Muscle of leg (tissue), 11 donors: ENCODE data around the gene CHST7. TPM values are rescaled to one million over a fixed set of nuclear protein-coding genes. Genes with fewer than 3 reads are reported as not detected.
A peak's percentile ranks its signal among the peaks of the same experiment; 100 is the strongest.

Experiments used
- DNase-seq: peaks from one replicate; pipeline ENCODE4 v3.0.0; 2013
- H3K27ac ChIP-seq: one replicate; pipeline ENCODE4 v1.5.1; 2013; ENCODE audit warnings: mild to moderate bottlenecking, low read length, control low read depth
- H3K27me3 ChIP-seq: one replicate; pipeline ENCODE4 v1.6.1; 2013; ENCODE audit warnings: low read length; ENCODE audit not compliant: control insufficient read depth, insufficient read depth
- H3K36me3 ChIP-seq: one replicate; pipeline ENCODE4 v1.6.1; 2013; ENCODE audit warnings: low read length; ENCODE audit not compliant: control insufficient read depth, insufficient read depth
- H3K4me1 ChIP-seq: one replicate; pipeline ENCODE4 v1.6.1; 2013; ENCODE audit warnings: low read length; ENCODE audit not compliant: control insufficient read depth, insufficient read depth
- H3K4me3 ChIP-seq: one replicate; pipeline ENCODE4 v1.5.1; 2013; ENCODE audit warnings: low read length, control low read depth
- H3K9me3 ChIP-seq: replicated peaks from 2 replicates; pipeline ENCODE4 v1.6.1; 2013; ENCODE audit warnings: low read depth, low read length; ENCODE audit not compliant: control insufficient read depth
- WGBS: methylation state at CpG from one replicate; pipeline ENCODE4 v1.1.5; 2013; ENCODE audit warnings: missing lambda C conversion rate; ENCODE audit not compliant: insufficient coverage; 5-methylcytosine and 5-hydroxymethylcytosine counted together
- polyA plus RNA-seq, 8 donors: library from polyadenylated mRNA; unstranded; fragments of 120-200 nt; gene quantifications; one replicate each; pipeline versions ENCODE4 v1.2.1 to v1.2.3, GENCODE V29; 2013; ENCODE audit warnings: inconsistent platforms in 1 of 8, low replicate concordance in 1 of 8; ENCODE audit not compliant: insufficient read length in 8 of 8, insufficient read depth in 1 of 8
- total RNA-seq: library from RNA; stranded (reverse); fragments of 120-200 nt; gene quantifications from one replicate; pipeline ENCODE4 v1.2.4, GENCODE V29; 2013

CHST7 gene
- total and polyA plus RNA-seq, 9 donors = 3.7 to 7.0 (median 4.6) TPM

DNA sequence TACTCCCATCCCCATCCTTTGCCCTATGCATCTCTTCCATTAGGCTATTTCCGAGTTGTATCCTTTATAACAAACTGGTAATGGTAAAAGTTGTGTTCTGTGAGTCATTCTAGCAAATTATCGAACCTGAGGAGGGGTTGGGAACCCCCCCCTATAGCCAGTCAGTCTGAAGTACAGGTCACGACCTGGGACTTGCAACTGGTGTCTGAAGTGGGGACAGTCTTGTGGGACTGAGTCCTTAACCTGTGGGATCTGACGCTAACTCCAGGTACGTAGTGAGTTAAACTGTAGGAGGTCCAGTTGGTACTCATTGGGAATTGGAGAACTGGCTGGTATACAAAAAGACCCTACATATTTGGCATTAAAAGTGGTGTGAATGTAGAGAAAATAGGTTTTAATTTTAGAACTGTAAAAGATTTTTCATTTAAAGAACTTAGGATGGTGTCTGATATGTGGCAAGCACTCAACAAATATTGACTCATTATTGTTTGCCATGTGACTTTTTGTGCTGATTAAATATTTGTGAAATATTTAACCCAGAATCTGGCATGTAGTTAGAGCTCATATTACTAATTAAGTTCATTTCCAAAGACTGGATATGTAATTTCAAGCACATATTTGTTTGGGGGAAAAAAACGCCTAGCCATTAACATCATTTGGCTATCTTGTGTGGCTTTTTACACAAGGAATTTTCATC lies 50.7 kb downstream of the CHST7 start:
- H3K36me3 ChIP-seq = no peaks in the 10 kb centered on the region
- no peak for DNase-seq
- H3K9me3 ChIP-seq = no peaks in the 10 kb centered on the region
- no peak overlapping the region for H3K27ac ChIP-seq
- peaks cover 20% of the 10 kb centered on the region for H3K27me3 ChIP-seq
- peaks cover 18% of the 10 kb centered on the region for H3K4me1 ChIP-seq
- WGBS = 78% methylated on average over 4 of the region's 6 CpGs
- H3K4me3 ChIP-seq = no peak overlapping the region

- Histone ChIP-seq H3K9me3 (no peaks in the 10 kb centered on the region), H3K4me1 (peaks cover 23% of the 10 kb centered on the region), H3K27ac (no peak overlapping the region), H3K4me3 (no peak overlapping the region), H3K36me3 (no peaks in the 10 kb centered on the region), H3K27me3 (peaks cover 28% of the 10 kb centered on the region)
- peak; percentile 51 for DNase-seq
- no CpG with 5 or more reads among the region's 7 CpGs for WGBS
Observed at GRCh38 chrX:46626566-46626965, 53.0 kb downstream of the CHST7 start.

DNA sequence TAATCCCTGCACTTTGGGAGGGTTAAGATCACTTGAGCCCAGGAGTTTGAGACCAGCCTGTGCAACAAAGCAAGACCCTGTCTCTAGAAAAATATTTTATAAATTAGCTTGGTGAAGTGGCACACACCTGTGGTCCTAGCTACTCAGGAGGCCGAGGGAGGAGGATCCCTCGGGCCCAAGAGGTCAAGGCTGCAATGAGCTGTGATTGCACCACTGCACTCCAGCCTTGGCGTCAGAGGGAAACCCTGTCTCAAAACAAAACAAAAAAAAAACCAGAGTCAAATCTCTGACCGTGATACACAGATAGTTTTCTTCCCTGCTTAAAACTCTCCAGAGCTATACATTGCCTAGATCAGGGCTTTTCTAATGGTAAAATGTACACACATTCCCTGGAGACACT lies 53.5 kb downstream of the CHST7 start:
- 40% methylated on average over 1 of the region's 4 CpGs for WGBS
- no peaks in the 10 kb centered on the region for H3K9me3 ChIP-seq
- peaks cover 30% of the 10 kb centered on the region for H3K27me3 ChIP-seq
- H3K27ac ChIP-seq = peak overlapping the region; percentile 24
- H3K4me3 ChIP-seq = no peak overlapping the region
- DNase-seq = no peak
- no peaks in the 10 kb centered on the region for H3K36me3 ChIP-seq
- peaks cover 23% of the 10 kb centered on the region for H3K4me1 ChIP-seq

DNA sequence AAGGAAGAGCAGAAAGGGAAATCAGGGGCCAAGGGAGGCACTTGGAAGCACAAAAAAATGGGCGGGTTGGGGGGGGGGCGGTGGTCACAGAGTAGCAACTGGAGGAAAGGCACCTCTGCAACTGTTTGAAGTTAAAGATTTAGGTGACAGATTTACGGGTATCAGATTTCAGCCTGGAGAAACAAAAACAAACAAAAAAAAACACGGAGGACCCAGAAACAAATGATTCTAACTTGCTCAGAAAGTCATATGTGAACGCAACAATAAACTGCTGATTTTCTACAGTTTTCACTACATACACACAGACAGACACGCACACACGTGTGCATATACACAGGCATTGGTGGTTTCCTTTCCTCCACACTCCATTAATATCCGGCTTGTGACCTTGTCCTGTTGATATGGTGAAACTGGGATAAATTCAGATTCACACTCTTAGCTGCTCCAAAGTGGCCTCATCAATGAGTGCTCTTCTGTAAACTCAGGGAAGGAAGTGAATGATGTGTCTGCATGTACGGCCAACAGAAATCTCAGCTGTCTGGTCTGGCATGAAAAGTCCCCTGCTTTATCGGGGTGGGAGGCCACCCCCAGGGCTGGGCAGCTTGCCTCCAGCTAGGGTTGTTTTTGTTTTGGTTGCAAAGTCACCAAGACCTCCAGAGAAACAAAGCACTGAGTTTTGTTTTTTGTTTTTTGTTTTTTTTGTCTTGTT lies 54.3 kb downstream of the CHST7 start:
- Histone ChIP-seq H3K9me3 (no peaks in the 10 kb centered on the region), H3K4me1 (peaks cover 23% of the 10 kb centered on the region), H3K27ac (peak overlapping the region; percentile 23), H3K4me3 (no peak overlapping the region), H3K27me3 (peaks cover 30% of the 10 kb centered on the region), H3K36me3 (no peaks in the 10 kb centered on the region)
- peak; percentile 49 for DNase-seq
- 33% methylated on average over 4 of the region's 10 CpGs for WGBS

DNA sequence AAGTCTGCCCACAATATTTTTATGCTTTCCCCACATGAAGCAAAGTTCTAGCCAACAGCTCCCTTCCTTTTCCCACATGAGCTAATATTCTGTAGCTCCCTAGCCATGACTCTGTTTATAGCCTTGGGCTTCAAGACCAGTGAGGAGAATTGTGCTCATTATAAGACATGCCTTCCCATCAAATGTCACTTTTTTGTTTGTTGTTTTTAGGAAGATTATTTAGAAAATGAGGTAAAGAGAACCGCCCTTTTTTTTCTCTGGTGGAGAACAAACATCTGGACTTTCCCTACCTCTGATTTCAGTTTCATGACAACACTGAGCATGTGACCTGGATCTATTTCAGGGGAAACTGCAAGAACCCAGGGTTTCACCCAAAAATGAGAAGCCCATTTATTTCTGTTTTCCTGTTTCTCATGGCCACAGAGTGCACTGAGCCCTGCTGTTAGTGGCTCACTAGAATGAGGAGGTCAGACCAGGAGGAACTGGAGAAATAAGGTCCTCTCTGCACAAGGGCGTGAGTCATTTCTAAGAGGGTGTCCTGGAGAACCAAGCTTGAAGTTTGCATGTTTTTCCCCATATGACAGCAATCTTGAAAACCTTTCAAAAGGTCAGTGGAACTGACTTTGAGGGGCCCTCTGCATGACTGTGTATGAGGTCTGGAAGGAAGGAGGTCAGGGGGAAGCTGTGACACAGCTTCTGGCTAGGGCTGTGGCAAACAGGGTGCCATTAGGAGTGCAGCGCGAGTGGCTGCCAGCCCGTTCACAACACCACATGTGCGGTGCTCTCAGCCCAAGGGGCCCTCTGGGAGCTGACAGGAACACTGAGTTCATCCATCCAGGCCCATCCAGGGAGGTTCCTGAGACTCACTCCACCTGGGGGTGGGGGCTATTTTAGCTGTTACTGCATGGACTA lies 55.2 kb downstream of the CHST7 start:
- peak; percentile 68 for DNase-seq
- peaks cover 23% of the 10 kb centered on the region for H3K4me1 ChIP-seq
- WGBS = 50% methylated on average over 3 of the region's 6 CpGs

GRCh38 chrX:46630141-46630540 lies 56.6 kb downstream of the CHST7 start:
- Histone ChIP-seq H3K36me3 (no peaks in the 10 kb centered on the region), H3K27ac (no peak overlapping the region), H3K27me3 (peaks cover 27% of the 10 kb centered on the region), H3K4me3 (no peak overlapping the region), H3K9me3 (no peaks in the 10 kb centered on the region), H3K4me1 (peaks cover 23% of the 10 kb centered on the region)
- WGBS = 56% methylated on average over 1 of the region's 1 CpG
- no peak for DNase-seq

More for the DNA sequence above, 55.2 kb downstream of the CHST7 start:
- Histone ChIP-seq H3K9me3 (no peaks in the 10 kb centered on the region), H3K4me3 (no peak overlapping the region), H3K36me3 (no peaks in the 10 kb centered on the region), H3K27me3 (peaks cover 27% of the 10 kb centered on the region), H3K27ac (peak overlapping the region; percentile 33)

DNA sequence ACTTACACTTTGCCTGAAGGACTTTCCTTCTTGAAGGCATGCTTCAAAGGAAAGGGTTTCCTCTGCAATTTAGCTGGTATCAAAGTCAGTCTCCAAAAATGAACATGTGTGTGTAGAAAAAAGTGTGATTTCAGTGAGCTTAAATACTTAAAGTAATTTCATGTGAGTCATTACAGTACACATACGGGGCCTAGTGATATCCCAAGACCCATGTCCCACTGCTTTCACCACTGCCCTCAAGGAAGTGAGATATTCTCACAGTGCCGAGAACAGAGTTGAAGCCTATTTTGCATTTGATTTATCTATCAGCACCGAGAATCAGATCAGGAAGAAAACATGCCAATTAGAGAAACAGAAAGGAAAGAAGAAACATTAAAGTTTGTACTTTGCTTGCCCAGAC lies 61.0 kb downstream of the CHST7 start:
- no CpG with 5 or more reads among the region's 3 CpGs for WGBS
- H3K27ac ChIP-seq = no peak overlapping the region
- no peaks in the 10 kb centered on the region for H3K36me3 ChIP-seq
- H3K9me3 ChIP-seq = no peaks in the 10 kb centered on the region
- H3K4me1 ChIP-seq = peaks cover 5% of the 10 kb centered on the region
- no peak for DNase-seq
- H3K27me3 ChIP-seq = peaks cover 16% of the 10 kb centered on the region
- H3K4me3 ChIP-seq = no peak overlapping the region

DNA sequence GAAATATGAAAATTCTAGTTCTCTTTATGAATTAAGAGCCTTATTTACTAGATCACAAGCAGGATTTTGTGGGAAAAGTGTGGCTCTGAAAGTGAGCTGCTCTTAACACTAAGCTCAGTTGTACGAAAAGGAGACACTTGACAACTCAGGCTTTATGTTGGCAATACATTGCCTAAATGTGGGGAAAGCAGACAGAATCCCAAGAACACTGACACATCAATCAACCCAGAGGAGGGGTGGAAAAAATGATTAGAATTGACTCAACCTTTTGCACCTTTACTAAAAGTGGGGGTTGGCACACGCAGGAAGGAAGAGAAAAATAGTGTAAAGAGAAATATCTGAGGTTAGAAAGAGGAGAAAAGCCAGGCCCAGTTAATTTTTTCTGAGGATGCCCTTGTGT lies 61.6 kb downstream of the CHST7 start:
- no peak for DNase-seq
- Histone ChIP-seq H3K9me3 (no peaks in the 10 kb centered on the region), H3K27me3 (peaks cover 14% of the 10 kb centered on the region), H3K4me1 (peaks cover 2% of the 10 kb centered on the region), H3K4me3 (no peak overlapping the region), H3K27ac (no peak overlapping the region), H3K36me3 (no peaks in the 10 kb centered on the region)
- WGBS = 63% methylated on average over 1 of the region's 2 CpGs

DNA sequence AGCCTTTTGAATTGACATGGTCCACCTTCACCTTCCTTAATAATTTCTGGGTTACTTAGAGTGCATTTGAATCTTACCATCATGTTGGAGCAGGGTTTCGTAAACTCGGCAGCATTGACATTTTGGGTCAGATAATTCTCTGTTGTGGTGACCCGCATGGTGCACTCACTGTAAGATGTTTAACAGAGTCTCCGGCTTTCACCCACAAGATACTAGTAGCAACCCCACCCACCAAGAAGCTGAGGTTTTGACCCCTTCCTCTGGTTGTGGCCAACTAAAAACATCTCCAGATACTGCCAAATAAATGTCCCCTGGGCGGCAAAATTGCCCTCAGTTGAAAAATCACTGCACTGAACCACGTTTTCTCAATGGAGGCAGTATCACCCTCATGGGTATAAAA lies 62.7 kb downstream of the CHST7 start:
- Histone ChIP-seq H3K27ac (no peak overlapping the region), H3K4me1 (peaks cover 2% of the 10 kb centered on the region), H3K4me3 (no peak overlapping the region), H3K9me3 (no peaks in the 10 kb centered on the region), H3K27me3 (peaks cover 6% of the 10 kb centered on the region), H3K36me3 (no peaks in the 10 kb centered on the region)
- WGBS = 79% methylated on average over 2 of the region's 6 CpGs
- no peak for DNase-seq

- WGBS = no CpG with 5 or more reads among the region's 2 CpGs
- H3K9me3 ChIP-seq = no peaks in the 10 kb centered on the region
Observed at GRCh38 chrX:46637938-46638337, 64.4 kb downstream of the CHST7 start.

More at GRCh38 chrX:46637938-46638337, 64.4 kb downstream of the CHST7 start:
- Histone ChIP-seq H3K27ac (no peak overlapping the region), H3K4me1 (peaks cover 2% of the 10 kb centered on the region), H3K27me3 (peaks cover 7% of the 10 kb centered on the region), H3K36me3 (no peaks in the 10 kb centered on the region), H3K4me3 (no peak overlapping the region)
- no peak for DNase-seq
